ENCODE measurements around the gene NDC1.

- TF ChIP-seq POLR2A (IDR thresholded peaks at IDR 0.05) (no peak), CTCF (IDR thresholded peaks at IDR 0.05) (no peak)
Observed at GRCh38 chr1:53730224-53730865, 107.8 kb downstream of the NDC1 start.

Data from heart left ventricle (tissue), 13 donors.